ENCODE results near the gene MMP20.

MMP20 gene

DNA sequence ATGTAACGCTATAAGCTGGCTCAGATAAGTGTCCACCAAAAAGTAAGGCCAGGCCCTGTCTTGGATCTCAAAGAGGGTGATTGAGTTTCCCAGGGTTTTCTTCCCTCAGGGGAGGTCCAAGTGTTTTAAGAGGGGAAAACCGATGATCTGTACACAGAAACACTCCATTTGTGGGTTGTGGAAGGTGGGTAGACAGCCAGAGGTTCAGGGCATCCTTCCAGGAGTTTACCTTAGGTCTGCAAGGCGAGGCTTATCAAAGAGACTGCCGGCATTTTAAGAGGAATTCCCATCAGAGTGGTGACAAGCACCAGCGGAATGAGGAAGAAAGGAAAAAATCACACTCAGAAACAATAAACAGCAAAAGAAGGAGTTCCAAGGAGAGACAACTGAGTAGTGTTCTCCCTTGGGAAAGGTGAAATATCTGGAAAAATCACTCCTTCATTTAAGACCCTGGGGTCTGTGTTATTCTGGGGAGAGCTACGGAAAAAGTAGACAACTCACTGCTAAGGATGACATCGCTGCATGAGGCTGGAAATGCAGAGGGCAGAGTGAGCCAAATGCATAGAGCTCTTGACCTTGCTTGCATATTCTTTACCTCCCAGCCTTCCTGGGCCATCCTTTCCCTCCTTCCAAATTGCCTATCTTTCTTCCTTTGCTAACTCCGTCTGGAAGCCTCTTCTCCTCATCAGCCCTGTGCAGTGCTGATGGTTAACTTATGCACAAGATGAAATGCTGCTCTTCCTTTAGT, 72.5 kb downstream of the MMP20 start:
- peak; percentile 64 for DNase-seq

DNA sequence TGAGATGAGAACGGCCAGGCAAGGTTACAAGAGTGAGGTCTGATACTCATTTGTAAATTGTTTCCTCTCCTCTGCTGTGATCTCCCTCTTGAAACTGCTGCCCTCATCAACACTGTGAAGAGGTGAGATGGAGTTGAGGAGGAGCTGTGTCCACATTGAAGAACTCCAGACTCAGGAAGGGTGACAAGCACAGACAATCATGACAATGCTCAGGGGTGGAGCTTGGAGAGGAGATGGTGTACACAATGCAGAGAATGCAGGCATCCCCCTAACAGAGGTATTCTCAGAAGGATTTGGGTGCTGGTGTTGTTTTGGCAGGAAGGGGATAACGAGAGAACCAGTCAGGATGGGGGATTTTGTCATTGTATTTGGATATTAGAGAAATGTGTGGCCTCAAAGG, 73.1 kb downstream of the MMP20 start:
- no peak for DNase-seq

DNA sequence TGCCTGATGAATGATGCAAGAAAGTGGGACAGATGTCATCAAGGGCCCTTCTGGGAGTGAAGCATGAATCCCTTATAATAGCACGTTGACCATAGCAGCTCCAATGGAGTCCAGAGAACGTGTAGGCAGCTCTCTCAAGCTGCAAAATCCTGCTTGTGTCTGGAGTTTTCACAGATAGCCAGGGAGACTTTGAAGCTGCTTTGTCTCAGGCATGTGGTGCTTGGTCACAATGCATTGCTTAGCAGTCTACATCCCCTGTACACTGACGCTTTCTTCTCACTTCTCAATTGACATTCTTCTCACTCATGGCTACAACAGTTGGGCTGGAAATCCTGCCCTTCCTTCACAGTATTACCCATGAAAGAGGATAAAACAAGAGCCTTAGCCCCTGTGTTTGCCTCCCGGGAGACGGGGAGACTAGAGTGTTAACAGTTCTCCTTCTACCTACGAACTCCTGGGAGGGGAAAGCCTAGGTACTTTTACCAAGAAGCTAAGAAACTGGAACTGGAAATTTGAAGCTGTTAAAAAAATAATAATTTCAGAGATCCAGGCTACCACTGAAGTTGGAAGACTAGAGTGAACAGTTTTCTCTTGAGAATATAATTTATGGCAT, 73.9 kb downstream of the MMP20 start:
- DNase-seq = no peak

DNA sequence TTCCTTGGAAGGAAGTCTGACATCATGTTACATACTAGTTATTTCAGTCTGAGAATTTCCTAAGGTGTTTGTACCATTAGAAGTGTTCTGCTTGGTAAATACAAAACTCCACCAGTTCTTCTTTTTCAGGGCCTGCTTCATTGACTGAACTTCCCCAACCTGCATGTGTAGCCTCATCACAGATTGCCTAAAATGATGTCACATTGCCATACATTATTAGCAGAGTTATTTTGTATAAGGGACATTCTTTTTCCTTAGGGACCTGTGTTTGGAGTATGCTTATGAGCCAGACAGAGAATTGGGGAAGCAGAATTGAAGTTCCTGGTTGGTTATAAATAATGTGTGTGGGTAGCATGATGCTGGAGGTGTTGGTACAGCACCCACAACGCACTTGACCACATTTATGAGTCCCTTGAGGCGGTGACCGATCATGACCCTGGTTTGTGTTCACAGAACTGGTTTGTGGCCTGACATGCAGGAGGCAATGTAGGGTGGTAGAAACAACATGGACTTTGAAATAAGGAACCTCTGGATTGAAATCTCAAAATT, 78.1 kb downstream of the MMP20 start:
- DNase-seq = no peak

DNA sequence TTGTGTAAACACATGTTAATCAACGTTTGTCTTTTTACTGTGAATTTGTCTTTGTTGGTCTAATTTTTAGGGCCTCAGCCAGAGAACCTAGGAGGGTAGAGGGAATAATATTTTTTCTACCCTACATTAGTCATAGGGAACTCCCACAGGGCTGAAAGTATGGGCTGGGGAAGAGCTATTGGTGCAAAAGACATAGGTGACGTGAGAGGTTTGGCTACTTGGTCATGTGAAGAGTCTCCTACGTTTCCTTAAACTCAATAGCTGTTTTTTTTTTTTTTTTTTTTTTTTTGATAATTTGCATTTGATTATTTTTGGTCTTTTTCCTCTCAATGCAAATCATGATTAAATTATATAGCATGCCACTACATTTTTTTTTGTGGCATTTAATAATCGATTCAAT, 78.7 kb downstream of the MMP20 start:
- DNase-seq = no peak

DNA sequence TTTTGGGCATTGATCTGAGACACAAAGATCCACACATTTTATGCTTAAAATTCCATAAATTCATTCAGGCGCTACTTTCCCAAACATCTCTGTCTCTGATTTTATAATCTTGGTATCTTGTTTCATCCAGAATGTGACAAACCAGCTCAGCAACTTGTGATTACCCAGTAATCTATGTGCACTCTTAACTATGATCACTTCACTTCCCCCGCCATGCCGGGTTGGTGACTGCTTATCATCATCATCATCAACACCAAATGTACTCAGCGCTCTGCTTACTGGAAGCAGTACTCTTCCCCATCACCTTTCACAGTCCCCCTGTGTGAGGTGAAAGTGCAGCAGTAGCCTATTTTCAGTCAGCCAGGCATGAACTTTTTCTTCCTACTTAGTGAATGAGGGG, 79.4 kb downstream of the MMP20 start:
- DNase-seq = no peak

DNA sequence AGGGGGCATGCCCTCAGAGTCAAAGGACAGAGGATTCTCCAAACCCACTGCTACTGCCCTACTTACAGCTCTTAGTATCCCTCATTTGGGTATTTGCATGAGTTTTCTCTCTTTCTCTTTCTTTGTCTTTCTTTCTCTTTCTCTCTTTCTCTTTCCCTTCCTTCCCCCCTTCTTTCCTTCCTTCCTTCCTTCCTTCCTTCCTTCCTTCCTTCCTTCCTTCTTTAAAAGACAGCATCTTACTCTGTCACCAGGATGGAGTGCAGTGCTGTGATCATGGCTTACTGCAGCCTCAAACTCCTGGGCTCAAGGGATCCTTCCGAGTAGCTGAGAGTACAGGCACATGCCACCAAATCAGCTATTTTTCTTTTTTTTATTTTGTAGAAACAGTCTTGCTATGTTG, 80.5 kb downstream of the MMP20 start:
- no peak for DNase-seq

DNA sequence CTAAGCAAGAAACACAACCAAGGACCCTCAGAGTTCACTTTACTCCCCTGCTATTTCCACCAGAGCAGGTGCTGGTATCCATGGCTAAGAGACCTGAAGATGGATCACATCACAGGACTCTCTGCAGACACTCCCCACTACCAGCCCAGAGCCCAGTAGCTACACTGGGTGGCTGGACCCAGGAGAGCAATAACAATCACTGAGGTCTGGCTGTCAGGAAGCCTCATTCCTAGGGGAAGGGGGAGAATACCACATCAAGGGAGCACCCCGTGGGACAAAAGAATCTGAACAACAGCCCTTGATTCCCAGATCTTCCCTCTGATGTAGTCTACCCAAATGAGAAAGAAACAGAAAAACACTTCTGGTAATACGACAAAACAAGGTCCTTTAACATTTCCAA, 85.6 kb downstream of the MMP20 start:
- DNase-seq = no peak

DNA sequence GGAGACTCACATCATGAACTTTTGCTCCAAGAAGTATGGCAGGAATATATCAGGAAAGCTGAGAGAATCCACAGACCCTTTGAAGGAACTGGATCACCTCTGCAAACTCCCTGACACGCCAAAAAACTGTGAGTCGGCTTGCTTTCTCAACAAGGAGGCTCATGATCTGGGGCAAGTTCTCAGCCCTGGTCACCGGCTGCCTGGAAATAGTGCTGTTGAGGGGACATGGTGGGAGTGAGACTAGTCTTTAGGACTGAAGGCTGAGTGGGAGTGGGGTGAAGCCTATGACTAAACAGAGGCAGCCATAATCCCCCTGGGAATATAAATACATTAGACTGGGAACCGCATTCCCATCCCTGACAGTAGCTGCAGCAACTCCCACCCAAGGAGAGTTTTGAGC, 86.2 kb downstream of the MMP20 start:
- no peak for DNase-seq

DNA sequence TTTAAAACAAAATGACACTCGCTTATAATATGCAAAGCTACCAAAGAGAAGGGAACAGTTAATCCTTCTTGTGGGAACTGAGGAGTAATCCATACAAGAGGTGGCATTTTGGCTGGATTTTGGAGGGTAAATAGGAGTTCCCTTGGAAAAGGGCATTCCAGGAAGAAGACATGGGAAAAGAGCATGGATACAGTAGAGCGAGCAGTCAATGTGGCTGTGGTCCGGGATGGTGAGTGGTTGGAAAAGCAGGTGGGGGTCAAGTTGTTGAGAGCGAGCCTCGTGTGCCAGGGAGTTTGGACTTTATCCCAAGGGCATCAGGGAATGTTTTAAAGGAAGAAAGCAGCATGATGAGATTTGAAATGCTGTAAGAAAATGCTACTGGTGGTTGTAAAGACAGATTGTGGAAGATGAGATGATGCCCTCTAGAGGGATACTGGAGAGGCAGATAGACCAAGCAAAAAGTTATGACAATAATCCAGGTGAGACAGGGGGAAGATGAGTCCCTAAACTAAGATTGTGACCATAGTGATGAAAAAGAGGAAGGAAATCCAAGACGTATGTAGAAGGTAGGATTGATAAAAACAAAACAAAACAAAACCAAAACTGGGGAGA, 90.8 kb downstream of the MMP20 start:
- no peak for DNase-seq

DNA sequence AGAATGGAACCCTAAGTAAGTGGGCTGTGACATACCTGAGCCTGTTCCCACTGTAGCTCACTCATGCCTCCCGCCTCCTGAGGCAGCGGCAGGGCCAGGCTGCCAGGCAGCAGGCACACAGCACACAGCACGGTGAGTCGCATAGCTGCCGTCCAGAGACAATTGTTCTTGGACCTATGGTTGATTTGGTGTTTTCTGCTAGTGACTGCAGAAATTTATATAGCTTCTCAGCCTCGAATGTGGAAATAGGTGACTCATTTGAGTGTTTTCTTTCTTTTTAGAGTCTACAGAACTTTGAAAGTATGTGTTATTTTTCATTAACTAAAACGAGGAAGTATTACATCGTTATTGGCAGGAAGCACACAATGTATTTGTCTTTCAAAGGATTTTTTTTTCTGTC, 94.6 kb downstream of the MMP20 start, which contains the start of gene MMP7:
MMP7 (minus strand) TSS at position 190 of the 400 bp plus-strand sequence; CDS start at position 143, 47 bp downstream.
- peak; percentile 67 for DNase-seq

DNA sequence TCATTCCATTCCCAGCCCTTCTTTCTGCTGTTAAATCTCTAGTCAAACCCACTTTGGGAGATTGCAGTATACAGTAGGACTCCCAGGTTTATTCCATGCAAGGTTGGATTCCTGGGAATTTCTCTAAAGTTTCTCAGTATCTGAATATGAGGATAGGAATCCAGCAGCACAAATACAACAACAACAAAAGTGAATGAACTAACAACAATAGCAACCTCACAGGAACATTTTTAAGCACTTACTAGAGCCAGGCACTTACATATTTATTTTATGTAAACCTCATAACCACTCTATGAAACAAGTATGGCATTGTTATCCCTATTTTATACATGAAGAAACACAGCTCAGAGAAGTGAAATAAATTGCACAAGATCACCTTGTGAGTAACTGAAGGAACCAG, 96.5 kb downstream of the MMP20 start:
- DNase-seq = no peak

DNA sequence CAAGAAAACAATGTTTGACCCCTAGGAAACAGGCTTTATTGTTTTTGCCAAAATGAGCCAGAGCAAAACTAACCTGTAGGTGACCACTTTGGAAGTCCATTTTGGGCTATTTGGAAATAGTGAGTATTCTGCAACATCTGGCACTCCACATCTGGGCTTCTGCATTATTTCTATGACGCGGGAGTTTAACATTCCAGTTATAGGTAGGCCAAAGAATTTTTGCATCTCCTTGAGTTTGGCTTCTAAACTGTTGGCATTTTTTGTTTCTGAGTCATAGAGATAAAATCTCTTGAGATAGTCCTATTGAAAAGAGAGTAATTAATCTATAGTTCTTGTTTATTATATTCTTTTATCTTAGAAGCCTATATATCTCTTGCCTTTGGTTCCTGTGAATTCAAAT, 97.4 kb downstream of the MMP20 start:
- DNase-seq = peak; percentile 32

DNA sequence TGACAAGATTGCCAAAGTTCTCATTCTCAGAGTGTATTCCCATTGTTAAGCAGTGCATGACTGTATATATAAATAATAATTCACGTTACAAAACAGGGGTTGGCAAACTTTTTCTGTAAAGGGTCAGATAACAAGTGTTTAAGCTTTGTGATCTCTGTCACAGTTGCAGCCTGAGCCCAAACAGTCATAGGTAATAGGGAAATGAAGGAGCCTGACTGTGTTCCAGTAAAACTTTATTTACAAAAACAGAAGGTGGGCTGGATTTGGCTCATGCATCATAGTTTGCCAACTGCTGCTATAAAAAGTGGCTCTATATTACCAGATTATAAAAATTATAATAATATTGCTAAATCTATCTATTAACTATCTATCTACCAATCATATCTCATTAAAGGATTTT, 98.1 kb downstream of the MMP20 start:
- DNase-seq = no peak
